Measurements from ENCODE around the gene ARHGAP10. TPM values are rescaled to one million over a fixed set of nuclear protein-coding genes. Genes with fewer than 3 reads are reported as not detected.

ARHGAP10 gene
- total RNA-seq, 2 experiments from 2014 or later = 6.1 to 6.2 TPM

DNA sequence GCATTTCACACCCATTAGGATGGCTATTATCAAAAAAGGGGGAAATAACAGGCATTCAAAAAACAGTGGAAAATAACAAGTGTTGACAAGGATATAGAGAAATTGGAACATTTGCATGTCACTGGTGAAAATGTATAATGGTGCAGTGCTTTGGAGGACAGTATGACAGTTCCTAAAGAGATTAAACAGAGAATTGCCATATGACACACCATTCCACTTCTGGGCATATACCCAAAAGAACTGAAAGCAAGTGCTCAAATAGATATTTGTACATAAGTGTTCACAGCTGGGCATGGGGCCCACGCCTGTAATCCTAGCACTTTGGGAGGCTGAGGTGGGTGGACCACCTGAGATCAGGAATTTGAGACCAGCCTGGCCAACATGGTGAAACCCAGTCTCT, 362.3 kb downstream of the ARHGAP10 start:
- ATAC-seq (no peak), DNase-seq (no peak)
- POLR2A ChIA-PET = no interaction called here
- Mint-ChIP-seq H3K9me3 (ENCODE audit: low read depth) (no peaks in the 10 kb centered on the region), H3K4me3 (no peak overlapping the region), H3K36me3 (ENCODE audit: low read depth) (peaks cover 4% of the 10 kb centered on the region), H3K27me3 (no peaks in the 10 kb centered on the region), H3K27ac (no peak overlapping the region), H3K4me1 (no peaks in the 10 kb centered on the region)
- CTCF ChIA-PET = interaction anchor here (0.8 kb wide), 1 partner anchor 43 kb away, joined by 3 read pairs; no protein-coding TSS in a partner anchor
- intact Hi-C loops (cut with DNase I, micrococcal nuclease) = no loop called here

- Mint-ChIP-seq H3K36me3 (ENCODE audit: low read depth) (peaks cover 4% of the 10 kb centered on the region), H3K9me3 (ENCODE audit: low read depth) (no peaks in the 10 kb centered on the region), H3K4me3 (no peak overlapping the region), H3K27me3 (no peaks in the 10 kb centered on the region), H3K27ac (no peak overlapping the region), H3K4me1 (no peaks in the 10 kb centered on the region)
- CTCF ChIA-PET = no interaction called here
- no peak for ATAC-seq
- no peak for DNase-seq
- intact Hi-C loops (cut with DNase I, micrococcal nuclease) = no loop called here
- POLR2A ChIA-PET = no interaction called here
Observed at GRCh38 chr4:148095346-148095923, 363.5 kb downstream of the ARHGAP10 start.

DNA sequence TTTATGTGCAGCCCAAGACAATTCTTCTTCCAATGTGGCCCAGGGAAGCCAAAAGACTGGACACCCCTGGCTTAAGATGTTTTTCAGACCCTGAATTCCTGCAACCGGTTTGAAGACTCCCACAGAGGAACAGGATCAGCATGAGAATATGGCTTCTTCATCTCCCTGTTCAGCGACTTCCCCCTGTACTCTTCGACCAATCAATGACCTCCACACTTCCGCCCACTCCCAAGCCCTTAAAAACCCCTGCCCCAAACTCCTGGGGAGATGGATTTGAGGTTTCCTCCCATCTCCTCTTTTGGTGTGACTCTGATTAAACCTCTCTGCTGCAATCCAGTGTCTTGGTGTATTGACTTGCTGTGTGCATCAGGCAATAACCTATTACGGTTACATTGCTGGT, 365.9 kb downstream of the ARHGAP10 start:
- intact Hi-C loops (cut with DNase I, micrococcal nuclease) = no loop called here
- POLR2A ChIA-PET = no interaction called here
- ATAC-seq (no peak), DNase-seq (no peak)
- no peaks in the 10 kb centered on the region for H3K27me3 Mint-ChIP-seq
- H3K4me1 Mint-ChIP-seq = peaks cover 4% of the 10 kb centered on the region
- H3K27ac Mint-ChIP-seq = no peak overlapping the region
- H3K9me3 Mint-ChIP-seq (ENCODE audit: low read depth) = no peaks in the 10 kb centered on the region
- no peak overlapping the region for H3K4me3 Mint-ChIP-seq
- H3K36me3 Mint-ChIP-seq (ENCODE audit: low read depth) = peaks cover 6% of the 10 kb centered on the region
- CTCF ChIA-PET = no interaction called here

DNA sequence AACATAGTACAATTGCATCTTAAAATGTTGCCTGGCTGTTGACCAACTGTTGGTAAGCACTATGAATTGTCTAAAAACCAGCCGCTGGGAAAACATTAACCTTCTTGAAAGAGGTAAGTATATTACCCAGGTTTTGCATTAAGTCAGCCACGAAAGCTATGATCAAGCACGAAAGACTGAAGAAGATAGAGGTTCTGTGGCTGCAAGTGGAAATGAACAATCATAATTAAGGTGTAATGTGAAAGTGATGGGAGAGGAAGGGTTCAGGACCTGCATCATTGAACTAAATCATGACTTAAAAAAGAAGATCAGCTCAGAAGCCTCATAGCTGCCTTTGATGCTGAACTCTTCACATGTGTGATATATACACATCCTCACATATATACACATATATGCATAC, 369.3 kb downstream of the ARHGAP10 start:
- Mint-ChIP-seq H3K4me3 (no peak overlapping the region), H3K27ac (no peak overlapping the region), H3K36me3 (ENCODE audit: low read depth) (peaks cover 18% of the 10 kb centered on the region), H3K27me3 (no peaks in the 10 kb centered on the region), H3K9me3 (ENCODE audit: low read depth) (no peaks in the 10 kb centered on the region), H3K4me1 (peaks cover 9% of the 10 kb centered on the region)
- ATAC-seq (no peak), DNase-seq (no peak)
- ChIA-PET POLR2A (no interaction called here), CTCF (interaction anchor here (0.6 to 0.9 kb wide), 2 partner anchors 247 to 1744 kb away, joined by 3 read pairs; no protein-coding TSS in a partner anchor)
- intact Hi-C loops (cut with DNase I, micrococcal nuclease) = no loop called here

- H3K4me1 Mint-ChIP-seq = peaks cover 9% of the 10 kb centered on the region
- CTCF ChIA-PET = interaction anchor here (0.6 to 0.9 kb wide), 3 partner anchors 189 to 1744 kb away, joined by 3 read pairs; no protein-coding TSS in a partner anchor
- no peaks in the 10 kb centered on the region for H3K27me3 Mint-ChIP-seq
- intact Hi-C loops (cut with DNase I, micrococcal nuclease) = no loop called here
- ATAC-seq = no peak
- no peaks in the 10 kb centered on the region for H3K9me3 Mint-ChIP-seq (ENCODE audit: low read depth)
- POLR2A ChIA-PET = no interaction called here
- DNase-seq = no peak
- H3K36me3 Mint-ChIP-seq (ENCODE audit: low read depth) = peaks cover 23% of the 10 kb centered on the region
- H3K4me3 Mint-ChIP-seq = no peak overlapping the region
- H3K27ac Mint-ChIP-seq = no peak overlapping the region
Observed at GRCh38 chr4:148101790-148102189, 369.9 kb downstream of the ARHGAP10 start.

DNA sequence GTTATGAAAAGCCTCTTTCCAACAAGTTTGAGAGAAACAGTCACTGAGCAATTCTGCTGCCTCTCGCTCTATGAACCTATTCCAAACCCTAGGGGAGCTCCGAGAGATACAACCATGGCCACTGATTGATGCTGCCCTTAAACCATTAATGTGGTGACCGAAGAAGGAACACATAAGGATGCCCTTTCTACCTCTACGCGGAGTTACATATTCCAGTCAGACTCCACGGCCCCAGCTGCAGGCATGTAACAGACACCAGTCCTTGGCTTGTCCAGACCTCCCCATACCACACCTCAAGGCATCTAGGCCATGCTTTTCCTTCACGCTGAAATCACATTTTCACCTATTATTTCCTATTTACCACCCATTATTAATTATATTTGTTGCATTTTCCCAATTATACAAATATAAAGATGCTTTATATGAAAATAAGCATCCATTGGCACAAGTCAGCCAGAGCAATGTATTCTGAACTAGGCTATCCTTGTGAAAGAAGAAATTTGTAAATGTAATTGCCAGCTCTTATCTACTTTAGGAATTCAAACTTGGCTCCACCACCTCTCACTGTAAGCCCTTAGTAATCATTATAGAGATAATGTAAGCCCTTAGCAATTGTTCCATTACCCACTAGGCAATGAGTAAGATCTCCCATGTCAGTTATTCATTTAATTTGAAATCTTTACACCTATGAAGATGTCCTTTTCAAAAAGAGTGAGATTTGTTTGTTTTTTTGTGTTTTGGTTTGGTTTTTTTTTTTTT, 371.9 kb downstream of the ARHGAP10 start:
- no peaks in the 10 kb centered on the region for H3K27me3 Mint-ChIP-seq
- H3K9me3 Mint-ChIP-seq (ENCODE audit: low read depth) = peaks cover 3% of the 10 kb centered on the region
- H3K4me1 Mint-ChIP-seq = peaks cover 9% of the 10 kb centered on the region
- ChIA-PET CTCF (no interaction called here), POLR2A (interaction anchor here (0.6 to 0.7 kb wide), 2 partner anchors 357 to 707 kb away, joined by 5 to 9 read pairs; no protein-coding TSS in a partner anchor)
- H3K4me3 Mint-ChIP-seq = no peak overlapping the region
- DNase-seq = no peak
- no peak overlapping the region for H3K27ac Mint-ChIP-seq
- H3K36me3 Mint-ChIP-seq (ENCODE audit: low read depth) = peaks cover 34% of the 10 kb centered on the region
- intact Hi-C loops (cut with DNase I, micrococcal nuclease) = no loop called here
- ATAC-seq = no peak

DNA sequence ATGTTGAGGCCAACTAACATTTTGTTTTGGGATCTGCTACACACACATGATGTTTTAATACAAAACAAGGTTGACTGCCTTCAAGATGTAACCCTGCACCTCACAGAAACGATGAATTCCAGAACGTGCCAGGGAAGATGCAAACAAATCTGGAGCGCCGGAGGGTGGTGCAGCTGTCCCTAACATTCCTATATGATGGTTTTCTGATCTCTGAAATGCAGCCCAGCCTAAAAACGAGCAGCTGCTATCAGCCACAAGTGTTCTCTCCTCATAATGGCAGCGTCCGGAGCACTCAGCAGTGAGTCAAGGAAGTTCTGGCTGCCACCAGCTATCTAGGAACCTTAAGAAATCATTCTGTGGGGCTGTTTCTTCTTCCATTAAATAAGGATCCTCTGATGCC, 376.9 kb downstream of the ARHGAP10 start:
- H3K9me3 Mint-ChIP-seq (ENCODE audit: low read depth) = peaks cover 3% of the 10 kb centered on the region
- H3K27me3 Mint-ChIP-seq = no peaks in the 10 kb centered on the region
- ATAC-seq (no peak), DNase-seq (no peak)
- H3K4me3 Mint-ChIP-seq = no peak overlapping the region
- CTCF ChIA-PET = no interaction called here
- POLR2A ChIA-PET = no interaction called here
- intact Hi-C loops (cut with DNase I, micrococcal nuclease) = no loop called here
- no peak overlapping the region for H3K27ac Mint-ChIP-seq
- H3K4me1 Mint-ChIP-seq = peaks cover 26% of the 10 kb centered on the region
- H3K36me3 Mint-ChIP-seq (ENCODE audit: low read depth) = peaks cover 43% of the 10 kb centered on the region

DNA sequence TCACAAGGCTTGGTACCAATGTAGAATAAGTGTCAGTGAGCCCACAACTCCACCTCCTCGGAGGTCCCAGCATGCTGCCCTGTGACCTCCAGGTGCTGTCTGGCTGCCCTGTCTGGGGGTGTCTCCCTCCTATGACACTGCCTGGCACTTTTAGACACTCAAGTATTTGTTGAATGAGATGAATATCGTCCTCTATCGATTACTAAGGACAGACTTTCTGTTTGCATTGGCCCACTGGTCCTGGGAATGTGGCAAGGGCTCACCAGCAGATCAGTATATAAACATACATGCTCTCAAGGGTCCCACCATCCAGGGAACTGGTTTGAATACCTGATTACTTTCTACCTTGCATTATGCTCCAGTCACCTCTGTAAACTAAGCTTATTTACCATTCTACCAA, 377.3 kb downstream of the ARHGAP10 start:
- peaks cover 45% of the 10 kb centered on the region for H3K36me3 Mint-ChIP-seq (ENCODE audit: low read depth)
- ChIA-PET POLR2A (no interaction called here), CTCF (no interaction called here)
- H3K9me3 Mint-ChIP-seq (ENCODE audit: low read depth) = peaks cover 3% of the 10 kb centered on the region
- intact Hi-C loops (cut with DNase I, micrococcal nuclease) = no loop called here
- H3K27ac Mint-ChIP-seq = no peak overlapping the region
- no peak overlapping the region for H3K4me3 Mint-ChIP-seq
- DNase-seq (no peak), ATAC-seq (no peak)
- no peaks in the 10 kb centered on the region for H3K27me3 Mint-ChIP-seq
- H3K4me1 Mint-ChIP-seq = peaks cover 26% of the 10 kb centered on the region

DNA sequence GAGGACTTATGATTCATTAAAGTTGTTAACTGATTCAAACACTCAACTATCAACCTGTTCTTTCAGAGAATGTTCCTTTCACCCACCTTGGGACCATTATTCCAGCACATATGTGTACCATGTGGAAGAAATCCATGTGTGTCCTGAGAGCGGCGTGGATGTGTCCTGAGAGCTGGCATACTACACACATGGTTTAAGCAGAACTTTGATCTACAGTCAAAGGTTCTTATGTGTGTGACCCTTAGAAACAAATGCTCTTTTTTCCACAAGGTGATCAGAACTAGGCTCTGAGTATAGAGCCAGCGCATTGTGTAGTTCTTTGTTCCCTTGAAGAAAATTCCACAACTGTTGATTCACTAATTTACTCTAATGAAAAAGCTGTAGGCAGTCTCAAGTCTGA, 378.3 kb downstream of the ARHGAP10 start:
- intact Hi-C loops (cut with DNase I, micrococcal nuclease) = no loop called here
- H3K27ac Mint-ChIP-seq = no peak overlapping the region
- peaks cover 3% of the 10 kb centered on the region for H3K9me3 Mint-ChIP-seq (ENCODE audit: low read depth)
- ATAC-seq (no peak), DNase-seq (no peak)
- peaks cover 46% of the 10 kb centered on the region for H3K36me3 Mint-ChIP-seq (ENCODE audit: low read depth)
- peaks cover 26% of the 10 kb centered on the region for H3K4me1 Mint-ChIP-seq
- CTCF ChIA-PET = interaction anchor here (0.5 kb wide), 1 partner anchor 1157 kb away, joined by 3 read pairs; no protein-coding TSS in a partner anchor
- H3K4me3 Mint-ChIP-seq = no peak overlapping the region
- H3K27me3 Mint-ChIP-seq = no peaks in the 10 kb centered on the region
- POLR2A ChIA-PET = no interaction called here

- CTCF ChIA-PET = no interaction called here
- DNase-seq (no peak), ATAC-seq (peak; percentile 72)
- Mint-ChIP-seq H3K4me3 (no peak overlapping the region), H3K27me3 (no peaks in the 10 kb centered on the region), H3K36me3 (ENCODE audit: low read depth) (peaks cover 26% of the 10 kb centered on the region), H3K27ac (peak overlapping the region; percentile 47), H3K4me1 (peaks cover 31% of the 10 kb centered on the region), H3K9me3 (ENCODE audit: low read depth) (peaks cover 2% of the 10 kb centered on the region)
- POLR2A ChIA-PET = no interaction called here
- intact Hi-C loops (cut with DNase I, micrococcal nuclease) = no loop called here
Observed at GRCh38 chr4:148112231-148112982, 380.5 kb downstream of the ARHGAP10 start.

DNA sequence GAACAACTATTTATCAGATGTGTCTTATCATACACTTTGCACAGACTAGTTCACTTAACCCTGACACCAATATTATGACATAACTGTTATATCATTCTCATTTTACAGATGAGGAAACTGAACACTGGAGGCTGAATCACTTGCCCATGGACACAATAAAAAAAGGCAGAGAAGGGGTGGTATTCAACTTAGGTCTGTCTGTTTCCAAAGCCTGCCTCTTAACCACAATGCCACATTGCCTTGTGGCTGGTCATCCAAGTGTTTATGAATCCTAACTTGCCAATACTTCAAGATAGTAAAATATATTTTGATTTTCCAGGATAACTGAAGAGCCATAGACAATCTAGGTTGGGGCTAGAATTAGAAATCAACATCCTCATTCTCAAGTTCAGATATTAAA, 382.5 kb downstream of the ARHGAP10 start:
- intact Hi-C loops (cut with DNase I, micrococcal nuclease) = no loop called here
- ATAC-seq (no peak), DNase-seq (no peak)
- no peak overlapping the region for H3K27ac Mint-ChIP-seq
- POLR2A ChIA-PET = no interaction called here
- no peaks in the 10 kb centered on the region for H3K27me3 Mint-ChIP-seq
- peaks cover 26% of the 10 kb centered on the region for H3K36me3 Mint-ChIP-seq (ENCODE audit: low read depth)
- no peaks in the 10 kb centered on the region for H3K9me3 Mint-ChIP-seq (ENCODE audit: low read depth)
- H3K4me3 Mint-ChIP-seq = no peak overlapping the region
- H3K4me1 Mint-ChIP-seq = peaks cover 31% of the 10 kb centered on the region
- CTCF ChIA-PET = no interaction called here

DNA sequence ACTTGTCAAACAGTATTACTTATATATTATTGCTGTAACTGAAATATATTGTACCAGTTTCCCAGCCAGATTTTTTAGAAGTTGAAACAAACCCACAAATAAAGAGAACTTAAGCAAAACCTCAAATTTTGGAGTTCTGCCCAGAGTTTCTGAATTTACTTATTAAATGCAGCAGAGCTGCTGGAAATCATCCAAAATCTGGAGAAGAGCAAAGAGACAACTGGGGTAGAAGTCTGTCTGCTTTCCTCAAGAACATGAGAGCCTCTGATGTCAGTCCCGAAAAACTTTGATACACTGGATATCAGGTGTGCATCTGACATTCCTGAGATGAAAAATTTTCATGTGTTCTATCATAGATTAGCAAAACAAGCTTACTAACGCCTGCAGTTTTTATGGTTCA, 384.4 kb downstream of the ARHGAP10 start:
- peaks cover 26% of the 10 kb centered on the region for H3K4me1 Mint-ChIP-seq
- no peaks in the 10 kb centered on the region for H3K9me3 Mint-ChIP-seq (ENCODE audit: low read depth)
- peaks cover 28% of the 10 kb centered on the region for H3K36me3 Mint-ChIP-seq (ENCODE audit: low read depth)
- DNase-seq (no peak), ATAC-seq (no peak)
- H3K27me3 Mint-ChIP-seq = no peaks in the 10 kb centered on the region
- POLR2A ChIA-PET = no interaction called here
- CTCF ChIA-PET = interaction anchor here (1.7 kb wide), 1 partner anchor 171 kb away, joined by 4 read pairs; no protein-coding TSS in a partner anchor
- intact Hi-C loops (cut with DNase I, micrococcal nuclease) = no loop called here
- no peak overlapping the region for H3K4me3 Mint-ChIP-seq
- H3K27ac Mint-ChIP-seq = no peak overlapping the region
